ENCODE measurements around the gene POU4F3.

The POU4F3 gene

GRCh38 chr5:146313027-146313426 is 25.6 kb upstream of the POU4F3 start:
- Histone ChIP-seq H3K36me3 (ENCODE audit: control insufficient read depth, low read depth, low read length) (no peaks in the 10 kb centered on the region), H3K27ac (ENCODE audit: low read length) (no peak overlapping the region), H3K27me3 (ENCODE audit: control insufficient read depth, insufficient read depth, low read length) (no peaks in the 10 kb centered on the region), H3K4me1 (ENCODE audit: control insufficient read depth, low read depth, low read length) (peaks cover 8% of the 10 kb centered on the region), H3K9me3 (ENCODE audit: control insufficient read depth, low read depth, low read length) (no peaks in the 10 kb centered on the region), H3K4me3 (ENCODE audit: low read length) (no peak overlapping the region), H3K9ac (ENCODE audit: low read length) (no peak overlapping the region)

GRCh38 chr5:146321571-146321970 is 17.1 kb upstream of the POU4F3 start:
- no peaks in the 10 kb centered on the region for H3K36me3 ChIP-seq (ENCODE audit: control insufficient read depth, low read depth, low read length)

GRCh38 chr5:146327257-146327870 is 11.3 kb upstream of the POU4F3 start:
- Histone ChIP-seq H3K27me3 (ENCODE audit: control insufficient read depth, insufficient read depth, low read length) (peaks cover 27% of the 10 kb centered on the region), H3K9me3 (ENCODE audit: control insufficient read depth, low read depth, low read length) (no peaks in the 10 kb centered on the region), H3K36me3 (ENCODE audit: control insufficient read depth, low read depth, low read length) (no peaks in the 10 kb centered on the region), H3K27ac (ENCODE audit: low read length) (no peak overlapping the region), H3K4me3 (ENCODE audit: low read length) (no peak overlapping the region), H3K4me1 (ENCODE audit: control insufficient read depth, low read depth, low read length) (peaks cover 13% of the 10 kb centered on the region), H3K9ac (ENCODE audit: low read length) (no peak overlapping the region)

More at GRCh38 chr5:146321571-146321970, 17.1 kb upstream of the POU4F3 start:
- Histone ChIP-seq H3K4me1 (ENCODE audit: control insufficient read depth, low read depth, low read length) (no peaks in the 10 kb centered on the region), H3K27me3 (ENCODE audit: control insufficient read depth, insufficient read depth, low read length) (no peaks in the 10 kb centered on the region), H3K9ac (ENCODE audit: low read length) (no peak overlapping the region), H3K27ac (ENCODE audit: low read length) (no peak overlapping the region), H3K4me3 (ENCODE audit: low read length) (no peak overlapping the region), H3K9me3 (ENCODE audit: control insufficient read depth, low read depth, low read length) (no peaks in the 10 kb centered on the region)

- Histone ChIP-seq H3K36me3 (ENCODE audit: control insufficient read depth, low read depth, low read length) (no peaks in the 10 kb centered on the region), H3K9me3 (ENCODE audit: control insufficient read depth, low read depth, low read length) (no peaks in the 10 kb centered on the region), H3K4me1 (ENCODE audit: control insufficient read depth, low read depth, low read length) (peaks cover 13% of the 10 kb centered on the region), H3K27ac (ENCODE audit: low read length) (no peak overlapping the region), H3K9ac (ENCODE audit: low read length) (no peak overlapping the region), H3K27me3 (ENCODE audit: control insufficient read depth, insufficient read depth, low read length) (peaks cover 33% of the 10 kb centered on the region), H3K4me3 (ENCODE audit: low read length) (no peak overlapping the region)
Observed at GRCh38 chr5:146327989-146328388, 10.7 kb upstream of the POU4F3 start.

- Histone ChIP-seq H3K9ac (ENCODE audit: low read length) (no peak overlapping the region), H3K4me1 (ENCODE audit: control insufficient read depth, low read depth, low read length) (peaks cover 13% of the 10 kb centered on the region), H3K27me3 (ENCODE audit: control insufficient read depth, insufficient read depth, low read length) (peaks cover 50% of the 10 kb centered on the region), H3K4me3 (ENCODE audit: low read length) (no peak overlapping the region), H3K36me3 (ENCODE audit: control insufficient read depth, low read depth, low read length) (no peaks in the 10 kb centered on the region), H3K27ac (ENCODE audit: low read length) (no peak overlapping the region), H3K9me3 (ENCODE audit: control insufficient read depth, low read depth, low read length) (no peaks in the 10 kb centered on the region)
Observed at GRCh38 chr5:146329697-146330096, 8.9 kb upstream of the POU4F3 start.

GRCh38 chr5:146331423-146331822 is 7.2 kb upstream of the POU4F3 start:
- Histone ChIP-seq H3K4me3 (ENCODE audit: low read length) (no peak overlapping the region), H3K36me3 (ENCODE audit: control insufficient read depth, low read depth, low read length) (no peaks in the 10 kb centered on the region), H3K9me3 (ENCODE audit: control insufficient read depth, low read depth, low read length) (no peaks in the 10 kb centered on the region), H3K27ac (ENCODE audit: low read length) (no peak overlapping the region), H3K27me3 (ENCODE audit: control insufficient read depth, insufficient read depth, low read length) (peaks cover 68% of the 10 kb centered on the region), H3K9ac (ENCODE audit: low read length) (no peak overlapping the region), H3K4me1 (ENCODE audit: control insufficient read depth, low read depth, low read length) (peaks cover 13% of the 10 kb centered on the region)

GRCh38 chr5:146334074-146334533 is 4.5 kb upstream of the POU4F3 start:
- H3K4me1 ChIP-seq (ENCODE audit: control insufficient read depth, low read depth, low read length), result peaks cover 13% of the 10 kb centered on the region
- no peaks in the 10 kb centered on the region for H3K36me3 ChIP-seq (ENCODE audit: control insufficient read depth, low read depth, low read length)
- no peaks in the 10 kb centered on the region for H3K9me3 ChIP-seq (ENCODE audit: control insufficient read depth, low read depth, low read length)
- H3K4me3 ChIP-seq (ENCODE audit: low read length), result peak overlapping the region; percentile 2
- H3K27me3 ChIP-seq (ENCODE audit: control insufficient read depth, insufficient read depth, low read length), result peaks cover 95% of the 10 kb centered on the region
- H3K27ac ChIP-seq (ENCODE audit: low read length), result no peak overlapping the region
- H3K9ac ChIP-seq (ENCODE audit: low read length), result no peak overlapping the region

GRCh38 chr5:146336197-146336596 is 2.4 kb upstream of the POU4F3 start:
- Histone ChIP-seq H3K27ac (ENCODE audit: low read length) (no peak overlapping the region), H3K4me1 (ENCODE audit: control insufficient read depth, low read depth, low read length) (peaks cover 6% of the 10 kb centered on the region), H3K9ac (ENCODE audit: low read length) (no peak overlapping the region), H3K4me3 (ENCODE audit: low read length) (no peak overlapping the region), H3K27me3 (ENCODE audit: control insufficient read depth, insufficient read depth, low read length) (peaks cover 100% of the 10 kb centered on the region), H3K9me3 (ENCODE audit: control insufficient read depth, low read depth, low read length) (no peaks in the 10 kb centered on the region), H3K36me3 (ENCODE audit: control insufficient read depth, low read depth, low read length) (no peaks in the 10 kb centered on the region)

GRCh38 chr5:146337264-146337904 is 1.3 kb upstream of the POU4F3 start:
- peaks cover 100% of the 10 kb centered on the region for H3K27me3 ChIP-seq (ENCODE audit: control insufficient read depth, insufficient read depth, low read length)
- no peak overlapping the region for H3K27ac ChIP-seq (ENCODE audit: low read length)
- H3K4me1 ChIP-seq (ENCODE audit: control insufficient read depth, low read depth, low read length), result no peaks in the 10 kb centered on the region
- peak overlapping the region; percentile 58 for H3K4me3 ChIP-seq (ENCODE audit: low read length)
- no peaks in the 10 kb centered on the region for H3K9me3 ChIP-seq (ENCODE audit: control insufficient read depth, low read depth, low read length)
- H3K9ac ChIP-seq (ENCODE audit: low read length), result no peak overlapping the region
- H3K36me3 ChIP-seq (ENCODE audit: control insufficient read depth, low read depth, low read length), result no peaks in the 10 kb centered on the region

- Histone ChIP-seq H3K4me3 (ENCODE audit: low read length) (peak overlapping the region; percentile 58), H3K4me1 (ENCODE audit: control insufficient read depth, low read depth, low read length) (no peaks in the 10 kb centered on the region)
Observed at GRCh38 chr5:146337928-146338327, 711 bp upstream of the POU4F3 start.

GRCh38 chr5:146339715-146340259 is 1.1 kb downstream of the POU4F3 start:
- H3K9ac ChIP-seq (ENCODE audit: low read length), result no peak overlapping the region
- H3K9me3 ChIP-seq (ENCODE audit: control insufficient read depth, low read depth, low read length), result no peaks in the 10 kb centered on the region
- no peak overlapping the region for H3K27ac ChIP-seq (ENCODE audit: low read length)
- no peak overlapping the region for H3K4me3 ChIP-seq (ENCODE audit: low read length)
- peaks cover 8% of the 10 kb centered on the region for H3K4me1 ChIP-seq (ENCODE audit: control insufficient read depth, low read depth, low read length)
- H3K27me3 ChIP-seq (ENCODE audit: control insufficient read depth, insufficient read depth, low read length), result peaks cover 100% of the 10 kb centered on the region
- no peaks in the 10 kb centered on the region for H3K36me3 ChIP-seq (ENCODE audit: control insufficient read depth, low read depth, low read length)

More at GRCh38 chr5:146337928-146338327, 711 bp upstream of the POU4F3 start:
- Histone ChIP-seq H3K9me3 (ENCODE audit: control insufficient read depth, low read depth, low read length) (no peaks in the 10 kb centered on the region), H3K9ac (ENCODE audit: low read length) (no peak overlapping the region), H3K36me3 (ENCODE audit: control insufficient read depth, low read depth, low read length) (no peaks in the 10 kb centered on the region), H3K27me3 (ENCODE audit: control insufficient read depth, insufficient read depth, low read length) (peaks cover 100% of the 10 kb centered on the region), H3K27ac (ENCODE audit: low read length) (no peak overlapping the region)

Data from iPS-18a (cell line).